Measurements from ENCODE around the gene PODXL2.
"Not testable (repeated sequence)": the region's sequence is repeated elsewhere in the genome, so short reads cannot be mapped to it uniquely, and the experiment has no call there.

Gene PODXL2

DNA sequence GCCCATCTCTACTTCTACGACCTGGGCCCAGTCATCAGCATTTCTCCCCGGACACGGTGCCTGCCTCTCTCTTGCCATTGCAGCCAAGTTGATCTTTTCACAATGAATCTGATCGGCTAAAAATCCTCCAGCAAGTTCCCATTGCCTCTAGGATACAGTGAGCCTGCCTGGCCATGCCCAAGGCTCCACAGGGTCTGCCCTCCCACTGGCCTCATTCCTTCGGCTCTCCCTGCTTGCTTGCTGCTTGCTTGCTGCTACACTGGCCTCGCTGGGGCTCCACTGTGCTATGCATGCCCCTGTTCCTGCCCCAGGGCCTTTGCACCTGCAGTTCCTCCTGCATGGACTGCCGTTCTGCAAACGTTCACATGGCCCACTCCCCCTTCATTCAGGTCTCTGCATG, 45.8 kb downstream of the PODXL2 start:
- DNase-seq (ENCODE audit: low read depth): no peak

GRCh38 chr3:127675651-127676391, 46.8 kb downstream of the PODXL2 start:
- no peak for DNase-seq (ENCODE audit: low read depth)

DNA sequence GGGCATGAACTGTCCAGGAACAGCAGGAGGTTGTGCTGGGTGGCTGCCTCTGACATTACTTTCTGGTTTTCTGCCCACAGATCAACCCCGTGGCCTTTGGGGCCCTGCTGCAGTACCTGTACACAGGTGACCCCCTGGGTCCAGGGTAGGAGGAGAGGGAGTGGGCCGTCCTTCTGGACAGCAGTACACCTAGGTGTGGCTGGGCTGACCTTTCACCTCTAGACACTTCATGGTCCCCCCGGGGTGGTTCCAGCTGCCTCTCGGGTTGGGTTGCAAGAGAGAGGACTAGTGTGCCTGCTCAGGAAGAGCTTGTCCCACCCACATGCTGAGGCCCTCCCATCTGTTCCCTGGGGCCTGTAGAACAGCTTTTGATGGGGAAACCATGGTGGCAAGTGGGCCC, 47.5 kb downstream of the PODXL2 start:
- DNase-seq (ENCODE audit: low read depth): no peak

GRCh38 chr3:127676921-127677351, 48.0 kb downstream of the PODXL2 start:
- DNase-seq (ENCODE audit: low read depth): no peak

GRCh38 chr3:127677541-127678314, 48.7 kb downstream of the PODXL2 start:
- DNase-seq (ENCODE audit: low read depth): no peak

DNA sequence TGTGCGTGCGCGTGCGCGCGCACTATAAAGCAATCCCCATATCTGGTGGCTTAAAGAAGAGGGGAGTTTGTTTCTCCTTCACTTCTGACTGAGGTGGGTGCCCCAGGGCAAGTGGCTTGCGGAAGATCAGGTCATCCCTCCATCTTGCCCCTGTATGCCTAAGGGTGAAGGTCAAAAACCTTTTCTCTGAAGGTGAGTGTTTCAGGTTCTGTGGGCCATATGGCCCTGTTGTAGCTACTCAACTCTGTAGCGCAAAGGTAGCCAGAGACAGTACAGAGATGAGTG, 49.3 kb downstream of the PODXL2 start:
- no peak for DNase-seq (ENCODE audit: low read depth)

- no peak for DNase-seq (ENCODE audit: low read depth)
These were observed 49.9 kb downstream of the PODXL2 start for GRCh38 chr3:127678611-127679533.

DNA sequence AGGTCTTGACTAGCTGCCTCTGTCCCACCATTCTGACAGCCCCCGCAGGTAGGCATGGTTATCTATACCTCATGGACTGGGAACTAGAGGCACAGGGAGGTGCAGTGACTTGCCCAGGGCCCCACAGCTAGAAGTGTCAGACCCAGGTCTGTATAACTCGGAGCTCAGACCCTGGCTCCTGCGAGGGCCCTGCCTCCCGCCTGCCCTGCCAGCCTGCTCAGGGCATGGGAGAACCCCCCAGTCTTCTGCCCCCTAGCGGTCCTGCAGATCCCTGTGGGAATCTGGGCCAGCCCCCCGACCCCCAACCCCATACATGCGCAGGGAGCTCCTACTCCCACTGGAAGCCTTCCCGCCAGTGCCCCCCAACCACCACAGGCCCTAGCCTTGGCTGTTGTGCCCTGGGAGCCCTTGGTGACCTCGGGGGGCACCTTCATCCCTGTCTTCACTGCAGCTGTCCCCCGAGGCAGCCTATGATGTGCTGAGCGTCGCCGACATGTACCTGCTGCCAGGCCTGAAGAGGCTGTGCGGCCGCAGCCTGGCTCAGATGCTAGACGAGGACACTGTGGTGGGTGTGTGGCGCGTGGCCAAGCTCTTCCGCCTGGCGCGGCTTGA, 50.7 kb downstream of the PODXL2 start:
- DNase-seq (ENCODE audit: low read depth): no peak

GRCh38 chr3:127680146-127680661, 51.2 kb downstream of the PODXL2 start:
- DNase-seq (ENCODE audit: low read depth): no peak

GRCh38 chr3:127680798-127681221, 51.8 kb downstream of the PODXL2 start:
- no peak for DNase-seq (ENCODE audit: low read depth)

- DNase-seq (ENCODE audit: low read depth): not testable (repeated sequence)
These were observed 53.2 kb downstream of the PODXL2 start for GRCh38 chr3:127682175-127682554.

GRCh38 chr3:127682561-127682960, 53.6 kb downstream of the PODXL2 start:
- DNase-seq (ENCODE audit: low read depth): no peak

DNA sequence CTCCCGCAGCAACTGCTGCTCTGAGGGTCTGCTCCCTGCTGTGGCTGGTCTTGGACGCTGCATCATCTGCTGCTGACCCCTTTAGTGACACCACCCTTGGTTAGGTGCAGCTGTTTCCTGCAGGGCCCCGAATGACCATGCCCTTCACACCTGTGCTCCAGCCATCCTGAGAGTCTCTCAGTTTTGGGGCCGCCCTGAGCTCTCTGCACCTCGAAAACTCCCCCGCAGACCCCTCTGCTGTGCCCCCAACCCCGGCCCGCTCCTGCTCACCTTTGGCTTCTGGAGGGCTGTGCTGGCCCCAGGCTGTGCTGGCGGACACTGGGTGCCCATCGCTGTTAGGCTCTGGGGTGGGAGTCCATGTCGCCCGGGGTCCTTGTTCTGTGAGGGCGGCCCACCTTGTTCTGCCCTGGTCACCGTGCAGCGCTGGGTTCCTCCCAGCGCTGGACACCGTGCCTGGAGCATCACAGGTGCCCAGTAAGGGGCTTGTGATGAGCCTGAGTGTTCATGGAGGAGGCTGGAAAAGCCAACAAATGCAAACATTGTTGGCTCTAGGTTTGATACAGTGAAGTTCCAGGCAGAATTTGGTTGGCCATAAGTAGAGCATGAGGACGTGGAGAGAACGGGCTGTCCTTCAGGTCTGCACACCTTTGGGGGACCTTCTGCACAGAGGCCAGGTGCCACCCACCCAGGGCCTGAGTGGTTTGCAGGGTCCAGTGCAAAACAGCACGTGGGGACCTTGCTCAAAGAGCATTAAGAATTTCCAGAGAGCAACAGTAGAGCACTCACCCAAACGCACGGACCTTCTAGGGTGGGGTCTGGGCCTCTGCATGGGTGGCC, 56.1 kb downstream of the PODXL2 start:
- no peak for DNase-seq (ENCODE audit: low read depth)

DNA sequence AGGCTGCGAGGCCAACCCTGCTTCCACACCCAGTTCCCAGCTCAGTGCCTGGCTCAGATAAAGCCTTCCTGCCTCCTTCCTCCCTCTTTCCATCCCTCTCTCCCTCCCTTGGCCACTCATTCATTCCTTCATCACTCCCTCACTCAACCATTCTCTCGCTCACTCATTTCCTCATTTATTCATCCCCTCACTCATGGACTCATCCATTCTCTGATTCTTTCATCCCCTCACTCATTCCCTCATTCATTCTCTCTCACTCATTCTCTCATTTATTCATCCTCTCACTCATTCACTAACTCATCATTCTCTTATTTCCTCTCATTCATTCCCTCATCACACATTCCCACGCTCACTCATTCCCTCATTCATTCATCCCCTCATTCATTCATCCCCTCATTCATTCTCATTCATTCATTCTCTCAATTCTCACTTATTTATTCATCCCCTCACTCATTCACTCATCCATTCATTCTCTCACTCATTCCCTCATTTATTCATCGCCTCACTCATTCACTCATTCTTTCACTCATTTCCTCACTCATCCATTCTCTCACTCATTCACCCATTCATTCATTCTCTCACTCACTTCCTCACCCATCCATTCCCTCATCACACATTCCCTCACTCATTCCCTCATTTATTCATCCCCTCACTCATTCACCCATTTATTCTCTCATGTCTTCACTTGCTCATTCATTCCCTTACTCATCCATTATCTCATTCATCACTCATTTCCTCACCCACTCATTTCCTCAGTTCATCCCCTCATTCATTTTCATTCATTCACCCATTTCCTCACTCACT, 56.9 kb downstream of the PODXL2 start:
- DNase-seq (ENCODE audit: low read depth): no peak

GRCh38 chr3:127686512-127686894, 57.5 kb downstream of the PODXL2 start:
- DNase-seq (ENCODE audit: low read depth): no peak

GRCh38 chr3:127687228-127687737, 58.3 kb downstream of the PODXL2 start:
- DNase-seq (ENCODE audit: low read depth): no peak

DNA sequence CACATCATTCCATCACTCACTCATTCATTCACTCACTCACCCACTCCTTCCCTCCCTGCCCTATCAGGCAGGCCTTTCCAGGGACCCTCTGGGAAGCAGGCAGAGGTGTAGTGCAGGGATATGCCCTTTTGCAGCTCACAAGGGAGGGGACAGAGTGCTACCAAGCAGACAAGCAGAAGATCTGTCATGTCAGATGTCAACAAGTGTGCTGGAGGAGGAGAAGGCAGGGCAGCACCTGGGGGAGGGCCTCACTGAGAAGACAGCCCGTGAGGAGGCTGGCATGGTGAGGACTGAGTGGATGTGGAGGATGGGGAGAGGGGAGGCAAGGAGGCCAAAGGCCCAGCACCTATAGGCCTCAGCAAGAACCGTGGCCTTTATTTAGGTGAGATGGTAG, 59.0 kb downstream of the PODXL2 start:
- DNase-seq (ENCODE audit: low read depth): no peak

GRCh38 chr3:127688416-127689265, 59.7 kb downstream of the PODXL2 start:
- DNase-seq (ENCODE audit: low read depth): no peak

GRCh38 chr3:127689266-127689860, 60.4 kb downstream of the PODXL2 start:
- DNase-seq (ENCODE audit: low read depth): no peak
